ENCODE data around the gene HDAC4.

HDAC4 gene

DNA sequence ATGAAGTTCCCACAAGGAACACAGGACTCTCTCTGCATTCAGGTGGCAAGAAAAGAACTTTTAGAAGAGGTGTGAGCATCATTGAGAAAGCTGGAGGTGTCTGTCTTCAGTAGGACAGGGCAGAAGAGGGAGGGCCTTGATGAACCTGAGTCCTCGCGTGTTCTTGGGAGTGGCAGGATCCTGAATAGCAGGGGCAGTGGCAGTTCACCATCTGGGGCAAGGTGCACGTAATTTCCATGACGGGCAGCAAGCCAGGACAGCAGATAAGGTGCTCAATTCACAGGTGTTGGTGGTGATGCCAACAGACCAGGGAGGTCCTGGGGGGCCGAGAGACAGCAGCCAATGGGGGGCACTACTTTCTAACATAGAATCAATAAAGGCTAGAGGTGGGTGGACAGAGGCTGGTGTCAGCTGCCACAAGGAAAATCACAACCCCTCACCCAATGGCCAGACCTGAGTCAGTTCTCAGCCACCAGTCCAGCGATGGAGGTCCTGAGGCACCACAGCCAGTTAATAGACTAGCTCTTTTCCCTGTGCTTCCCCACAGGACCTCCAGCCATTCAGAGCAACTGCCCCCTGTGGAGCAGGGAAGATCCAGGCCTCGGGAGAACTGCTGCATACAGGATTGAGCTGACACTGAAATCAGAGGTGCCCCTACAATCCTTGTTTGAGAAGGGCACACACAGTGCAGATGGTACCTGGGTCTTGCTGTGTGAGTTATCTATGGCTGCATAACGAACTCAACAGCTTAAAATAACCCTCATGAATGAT lies 10.9 kb upstream of the HDAC4 start:
- no peak for DNase-seq (ENCODE audit: low read depth)
- TF ChIP-seq, protein P1, sequence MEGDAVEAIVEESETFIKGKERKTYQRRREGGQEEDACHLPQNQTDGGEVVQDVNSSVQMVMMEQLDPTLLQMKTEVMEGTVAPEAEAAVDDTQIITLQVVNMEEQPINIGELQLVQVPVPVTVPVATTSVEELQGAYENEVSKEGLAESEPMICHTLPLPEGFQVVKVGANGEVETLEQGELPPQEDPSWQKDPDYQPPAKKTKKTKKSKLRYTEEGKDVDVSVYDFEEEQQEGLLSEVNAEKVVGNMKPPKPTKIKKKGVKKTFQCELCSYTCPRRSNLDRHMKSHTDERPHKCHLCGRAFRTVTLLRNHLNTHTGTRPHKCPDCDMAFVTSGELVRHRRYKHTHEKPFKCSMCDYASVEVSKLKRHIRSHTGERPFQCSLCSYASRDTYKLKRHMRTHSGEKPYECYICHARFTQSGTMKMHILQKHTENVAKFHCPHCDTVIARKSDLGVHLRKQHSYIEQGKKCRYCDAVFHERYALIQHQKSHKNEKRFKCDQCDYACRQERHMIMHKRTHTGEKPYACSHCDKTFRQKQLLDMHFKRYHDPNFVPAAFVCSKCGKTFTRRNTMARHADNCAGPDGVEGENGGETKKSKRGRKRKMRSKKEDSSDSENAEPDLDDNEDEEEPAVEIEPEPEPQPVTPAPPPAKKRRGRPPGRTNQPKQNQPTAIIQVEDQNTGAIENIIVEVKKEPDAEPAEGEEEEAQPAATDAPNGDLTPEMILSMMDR (conservative IDR thresholded peaks at IDR 0.05; ENCODE audit: low read depth, low read length): no peak
- no peak overlapping the region for H3K4me3 ChIP-seq (ENCODE audit: low read depth, low read length)

DNA sequence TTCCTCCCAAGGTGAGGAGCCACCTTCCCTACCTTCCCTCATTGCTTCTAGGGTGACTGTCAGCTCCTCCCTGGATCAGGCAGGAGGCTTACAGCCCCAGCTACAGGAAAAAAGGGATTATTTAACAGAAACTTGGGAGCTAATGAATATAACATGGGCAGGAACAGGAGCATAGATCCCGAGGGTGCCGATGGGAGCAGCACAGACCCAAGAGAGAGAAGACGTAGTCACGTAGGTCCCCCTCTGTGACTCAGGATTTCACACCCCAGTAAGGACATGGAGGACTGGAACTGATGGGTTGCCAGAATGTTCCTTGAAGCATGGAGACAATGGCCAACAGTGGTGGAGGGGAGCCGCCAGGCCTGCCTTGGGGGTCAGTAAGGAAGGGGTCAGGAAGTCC lies 10.3 kb upstream of the HDAC4 start:
- TF ChIP-seq, protein P1 (conservative IDR thresholded peaks at IDR 0.05; ENCODE audit: low read depth, low read length): no peak
- H3K4me3 ChIP-seq (ENCODE audit: low read depth, low read length): no peak overlapping the region
- DNase-seq (ENCODE audit: low read depth): no peak

DNA sequence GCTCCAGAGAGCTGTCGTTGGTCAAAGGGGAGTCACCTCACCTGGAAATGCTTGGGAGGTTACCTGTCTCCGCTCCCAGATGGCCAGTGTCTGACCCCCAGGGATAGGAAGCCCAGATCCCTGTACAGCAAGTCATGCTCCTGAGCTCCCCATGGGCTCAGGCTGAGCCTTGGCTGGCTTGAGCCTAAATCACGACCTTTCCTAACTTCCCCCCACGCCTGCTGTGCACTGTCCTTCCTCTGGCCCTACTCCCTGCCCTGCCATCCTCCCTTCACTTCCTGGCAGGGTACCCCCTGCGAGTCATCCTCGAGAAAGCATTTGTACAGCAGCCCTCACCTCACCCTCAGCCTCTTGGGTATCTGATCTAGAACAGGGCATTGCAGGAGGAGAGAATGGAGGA lies 9.2 kb upstream of the HDAC4 start:
- H3K4me3 ChIP-seq (ENCODE audit: low read depth, low read length): no peak overlapping the region
- no peak for DNase-seq (ENCODE audit: low read depth)
- TF ChIP-seq, protein P1 (conservative IDR thresholded peaks at IDR 0.05; ENCODE audit: low read depth, low read length): no peak

DNA sequence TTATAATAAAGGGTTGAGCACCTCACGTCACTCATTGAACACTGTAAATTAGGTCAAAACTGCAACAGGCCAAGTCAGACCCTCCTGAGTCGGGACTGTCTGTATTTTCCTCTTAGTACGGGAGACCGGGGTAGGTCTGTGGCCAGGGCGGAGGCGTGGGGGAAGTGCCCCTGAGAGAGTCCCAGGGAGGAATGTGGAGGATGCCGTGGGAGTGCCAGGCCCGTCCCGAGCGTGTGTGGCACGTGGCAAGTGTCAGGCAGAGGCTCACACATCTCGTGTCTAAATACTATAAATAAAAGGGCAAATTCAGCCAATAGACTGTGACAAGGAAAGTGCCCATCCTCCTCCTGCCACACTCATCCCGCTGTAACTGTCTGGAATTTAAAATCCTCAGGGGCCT lies 6.3 kb upstream of the HDAC4 start:
- TF ChIP-seq, protein P1 (conservative IDR thresholded peaks at IDR 0.05; ENCODE audit: low read depth, low read length): no peak
- no peak overlapping the region for H3K4me3 ChIP-seq (ENCODE audit: low read depth, low read length)
- no peak for DNase-seq (ENCODE audit: low read depth)

DNA sequence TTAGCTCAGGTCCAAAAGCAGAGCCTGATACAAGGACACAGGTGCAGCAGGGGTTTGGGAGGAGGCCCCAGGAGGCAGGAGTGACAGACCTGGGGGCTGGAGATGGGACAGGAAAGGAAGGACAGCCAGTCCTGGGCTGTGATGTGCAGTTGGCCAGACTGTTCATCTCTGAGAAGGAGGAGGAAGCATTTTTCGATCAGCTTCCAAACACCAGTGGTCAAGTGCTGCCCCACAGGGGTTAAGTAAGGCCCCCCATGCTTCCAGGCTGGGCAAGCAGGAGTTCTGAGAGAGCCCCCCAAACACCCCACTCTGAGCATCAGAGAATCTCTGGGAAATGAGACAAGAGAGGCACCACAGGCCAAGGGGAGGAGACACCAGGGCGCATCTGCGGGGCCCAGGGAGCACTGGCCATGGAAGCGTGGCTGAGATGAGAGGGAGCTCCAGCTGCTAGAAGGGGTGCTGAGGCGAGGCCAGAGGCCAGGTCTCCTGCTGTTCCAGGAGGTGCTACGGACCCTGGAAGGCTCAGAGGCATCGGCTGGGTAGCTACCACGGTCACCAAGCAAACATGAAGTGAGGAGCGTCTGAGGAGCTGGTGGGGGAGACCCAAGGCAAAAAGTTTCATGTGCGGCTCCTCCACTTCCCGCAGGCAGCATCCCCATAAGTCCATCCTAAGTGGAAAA lies 5.6 kb upstream of the HDAC4 start:
- TF ChIP-seq, protein P1 (conservative IDR thresholded peaks at IDR 0.05; ENCODE audit: low read depth, low read length): no peak
- H3K4me3 ChIP-seq (ENCODE audit: low read depth, low read length): no peak overlapping the region
- DNase-seq (ENCODE audit: low read depth): no peak

DNA sequence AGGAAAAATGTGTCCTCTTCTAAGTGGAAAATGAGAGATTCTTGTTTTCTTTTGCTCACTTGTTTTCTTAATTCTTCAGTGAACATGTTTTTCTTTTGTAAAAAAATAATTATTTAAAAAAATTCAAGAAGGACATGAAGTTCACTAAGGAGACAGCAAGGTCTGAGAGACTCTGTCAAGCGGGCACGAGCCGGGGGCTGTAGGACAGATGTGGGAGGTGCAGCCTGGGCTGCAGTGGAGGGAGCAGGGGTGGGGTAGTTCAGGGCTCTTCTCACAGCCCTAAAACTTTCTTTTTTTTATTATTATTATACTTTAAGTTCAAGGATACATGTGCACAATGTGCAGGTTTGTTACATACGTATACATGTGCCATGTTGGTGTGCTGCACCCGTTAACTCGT lies 4.3 kb upstream of the HDAC4 start:
- no peak overlapping the region for H3K4me3 ChIP-seq (ENCODE audit: low read depth, low read length)
- TF ChIP-seq, protein P1 (conservative IDR thresholded peaks at IDR 0.05; ENCODE audit: low read depth, low read length): no peak
- DNase-seq (ENCODE audit: low read depth): no peak

DNA sequence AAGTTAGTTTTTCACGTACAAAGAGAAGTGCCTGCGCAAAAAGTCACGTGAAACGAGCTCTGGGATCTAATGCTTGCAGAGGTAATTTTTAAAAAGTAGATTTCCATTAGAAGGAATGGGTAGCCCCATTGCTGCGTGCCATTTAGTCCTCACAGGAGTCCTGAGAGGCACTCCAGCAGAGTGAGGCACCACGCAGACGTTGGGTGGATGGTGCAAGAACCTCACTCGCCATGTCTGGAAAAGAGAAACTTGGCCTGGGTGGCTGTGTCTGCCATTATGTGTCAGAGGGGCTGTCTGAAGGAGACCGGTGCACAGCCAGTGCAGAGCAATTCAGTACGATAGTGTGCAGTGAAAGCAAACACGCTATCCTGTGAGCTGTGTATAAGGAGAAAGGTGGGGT lies 1.8 kb upstream of the HDAC4 start:
- TF ChIP-seq, protein P1 (conservative IDR thresholded peaks at IDR 0.05; ENCODE audit: low read depth, low read length): no peak
- DNase-seq (ENCODE audit: low read depth): no peak
- H3K4me3 ChIP-seq (ENCODE audit: low read depth, low read length): no peak overlapping the region

Data from choroid plexus epithelial cell (primary cell).